Sigmoid colon (tissue), 4 donors: ENCODE measurements around the gene SLC6A1.

Source experiments
- EP300 ChIP-seq, 4 donors: sonication (generic); formaldehyde crosslinking; IDR thresholded peaks; one replicate each; pipeline ENCODE4 v1.6.1; 2017; ENCODE audit warnings: antibody characterized with exemption in 4 of 4
- POLR2A ChIP-seq, 2 donors: fragments of 450-650 bp; IDR thresholded peaks; one replicate each; pipeline ENCODE4 v1.6.1; 2016; ENCODE audit warnings: antibody characterized with exemption in 2 of 2, mild to moderate bottlenecking in 2 of 2, moderate library complexity in 2 of 2
- POLR2AphosphoS5 ChIP-seq, 4 donors: sonication (generic); formaldehyde crosslinking; IDR thresholded peaks; one replicate each; pipeline ENCODE4 v1.6.1; 2017; ENCODE audit warnings: antibody characterized with exemption in 4 of 4
- TF ChIP-seq, protein P1 (sequence below), 4 experiments: fragments of 450-650 bp in 3 of 4; fragments of 200-600 bp in 1 of 4; IDR thresholded peaks; one replicate each; pipeline ENCODE4 v1.5.1; 2016 to 2019; ENCODE audit warnings: antibody characterized with exemption in 4 of 4, mild to moderate bottlenecking in 3 of 4, moderate library complexity in 2 of 4

DNA sequence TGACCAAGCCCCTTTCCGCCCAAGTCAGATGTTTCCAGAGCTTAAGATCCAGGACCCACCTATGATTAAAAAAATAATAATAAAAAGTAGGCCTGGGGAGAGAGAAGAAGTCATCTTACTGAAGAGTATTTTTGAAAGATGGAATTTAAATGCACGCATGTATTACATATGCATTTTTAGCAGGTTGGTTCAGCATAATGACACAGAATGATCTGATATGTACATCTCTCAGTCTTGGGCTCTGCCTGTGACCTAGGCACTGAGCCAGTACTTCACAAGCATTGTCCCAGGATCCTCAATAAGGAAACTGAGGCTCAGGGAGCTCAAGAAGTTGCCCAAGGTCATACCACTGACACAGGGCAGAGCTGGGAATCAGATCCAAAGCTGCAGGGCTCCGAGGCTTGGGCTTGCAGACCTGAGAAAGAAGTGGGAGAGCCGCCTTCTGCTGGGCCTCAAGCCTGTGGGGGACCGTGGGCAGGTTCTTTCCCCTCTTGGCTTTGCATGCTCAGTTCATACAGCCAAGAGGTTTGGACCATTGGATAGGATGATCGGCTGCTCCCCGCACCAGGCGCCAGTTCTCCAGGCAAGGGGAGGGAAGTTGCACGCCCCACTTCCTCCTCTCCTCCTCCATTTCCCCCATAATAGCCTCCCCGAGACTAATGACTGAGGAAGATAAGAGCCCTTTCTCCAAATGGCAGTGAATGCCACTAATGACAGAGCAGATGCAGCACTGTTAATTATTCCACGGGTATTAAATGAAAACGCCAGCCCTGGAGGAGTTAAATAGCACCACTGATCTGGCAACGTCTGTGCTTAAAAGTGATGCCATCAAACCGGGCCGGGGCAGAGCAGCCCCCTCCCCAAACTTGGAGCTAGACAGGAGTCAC, 6.9 kb downstream of the SLC6A1 start:
- TF ChIP-seq POLR2A (IDR thresholded peaks at IDR 0.05) (no peak), POLR2AphosphoS5 (IDR thresholded peaks at IDR 0.05) (no peak), EP300 (IDR thresholded peaks at IDR 0.05) (no peak)
- TF ChIP-seq, protein P1, sequence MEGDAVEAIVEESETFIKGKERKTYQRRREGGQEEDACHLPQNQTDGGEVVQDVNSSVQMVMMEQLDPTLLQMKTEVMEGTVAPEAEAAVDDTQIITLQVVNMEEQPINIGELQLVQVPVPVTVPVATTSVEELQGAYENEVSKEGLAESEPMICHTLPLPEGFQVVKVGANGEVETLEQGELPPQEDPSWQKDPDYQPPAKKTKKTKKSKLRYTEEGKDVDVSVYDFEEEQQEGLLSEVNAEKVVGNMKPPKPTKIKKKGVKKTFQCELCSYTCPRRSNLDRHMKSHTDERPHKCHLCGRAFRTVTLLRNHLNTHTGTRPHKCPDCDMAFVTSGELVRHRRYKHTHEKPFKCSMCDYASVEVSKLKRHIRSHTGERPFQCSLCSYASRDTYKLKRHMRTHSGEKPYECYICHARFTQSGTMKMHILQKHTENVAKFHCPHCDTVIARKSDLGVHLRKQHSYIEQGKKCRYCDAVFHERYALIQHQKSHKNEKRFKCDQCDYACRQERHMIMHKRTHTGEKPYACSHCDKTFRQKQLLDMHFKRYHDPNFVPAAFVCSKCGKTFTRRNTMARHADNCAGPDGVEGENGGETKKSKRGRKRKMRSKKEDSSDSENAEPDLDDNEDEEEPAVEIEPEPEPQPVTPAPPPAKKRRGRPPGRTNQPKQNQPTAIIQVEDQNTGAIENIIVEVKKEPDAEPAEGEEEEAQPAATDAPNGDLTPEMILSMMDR (IDR thresholded peaks at IDR 0.05) = no peak
